Peyer's patch (tissue), 4 donors: Measurements from ENCODE around the gene TDRD3. TPM values are rescaled to one million over a fixed set of nuclear protein-coding genes. Genes with fewer than 3 reads are reported as not detected.

Experiments
- DNase-seq, 3 donors: peaks; one replicate each; pipeline ENCODE4 v3.0.0-alpha.2; 2017 to 2019
- H3K27ac ChIP-seq, 4 donors: fragments of 200-600 bp; sonication (generic); one replicate each; pipeline ENCODE4 v1.5.1; 2016 to 2019
- H3K27me3 ChIP-seq, 2 donors: fragments of 200-600 bp; sonication (generic); one replicate each; pipeline ENCODE4 v1.5.1; 2019
- H3K36me3 ChIP-seq, 3 donors: fragments of 200-600 bp; sonication (generic); one replicate each; pipeline ENCODE4 v1.5.1; 2016 to 2019
- H3K4me1 ChIP-seq, 4 donors: fragments of 200-600 bp; sonication (generic); one replicate each; pipeline ENCODE4 v1.5.1; 2016 to 2019
- H3K4me3 ChIP-seq, 4 donors: fragments of 200-600 bp; sonication (generic); 1 replicate in 3 of 4; 2 replicates in 1 of 4; pipeline ENCODE4 v1.5.1; 2016 to 2019; ENCODE audit warnings: mild to moderate bottlenecking in 1 of 4
- H3K9me3 ChIP-seq, 4 donors: fragments of 200-600 bp; sonication (generic); one replicate each; pipeline ENCODE4 v1.5.1; 2016 to 2019; ENCODE audit warnings: mild to moderate bottlenecking in 1 of 4
- CTCF ChIP-seq, 6 experiments: fragments of 450-650 bp in 4 of 6; fragments of 200-600 bp in 2 of 6; sonication (generic) in 1 of 6; IDR thresholded peaks; one replicate each; pipeline ENCODE4 v1.5.1; 2017 to 2019; ENCODE audit warnings: antibody characterized with exemption in 6 of 6, mild to moderate bottlenecking in 3 of 6, moderate library complexity in 1 of 6
- POLR2A ChIP-seq, 2 donors: fragments of 450-650 bp; IDR thresholded peaks; one replicate each; pipeline ENCODE4 v1.5.1; 2017; ENCODE audit warnings: antibody characterized with exemption in 2 of 2, mild to moderate bottlenecking in 2 of 2, moderate library complexity in 2 of 2
- total RNA-seq, 4 donors: library from RNA; depleted of rRNA; stranded (reverse); fragments of >200 nt; gene quantifications; one replicate each; pipeline ENCODE4 v1.1.0, GENCODE V29; 2016

The TDRD3 gene
- total RNA-seq, 4 donors from 2014 or later: 18.4 to 29.9 (median 20.9) TPM

- Histone ChIP-seq H3K27me3 (no peaks in the 10 kb centered on the region), H3K27ac (no peak overlapping the region), H3K36me3 (no peaks in the 10 kb centered on the region), H3K9me3 (no peaks in the 10 kb centered on the region), H3K4me1 (no peaks in the 10 kb centered on the region), H3K4me3 (no peak overlapping the region)
- no peak for DNase-seq
- TF ChIP-seq POLR2A (IDR thresholded peaks at IDR 0.05): no peak
- no peak for TF ChIP-seq CTCF (IDR thresholded peaks at IDR 0.05)
Measured at GRCh38 chr13:60454425-60454824, 57.4 kb downstream of the TDRD3 start.

- no peaks in the 10 kb centered on the region for H3K9me3 ChIP-seq
- H3K27ac ChIP-seq: no peak overlapping the region
- no peak for DNase-seq
- no peaks in the 10 kb centered on the region for H3K27me3 ChIP-seq
- peaks cover 0 to 4% (median 0%) of the 10 kb centered on the region in 4 donors for H3K4me1 ChIP-seq
- TF ChIP-seq POLR2A (IDR thresholded peaks at IDR 0.05) (no peak), CTCF (IDR thresholded peaks at IDR 0.05) (no peak)
- H3K36me3 ChIP-seq: peaks cover 0 to 6% (median 0%) of the 10 kb centered on the region in 3 donors
- H3K4me3 ChIP-seq: no peak overlapping the region
Measured at GRCh38 chr13:60463787-60464186, 66.8 kb downstream of the TDRD3 start.

- H3K36me3 ChIP-seq: no peaks in the 10 kb centered on the region
- no peak overlapping the region for H3K27ac ChIP-seq
- no peak overlapping the region for H3K4me3 ChIP-seq
- H3K27me3 ChIP-seq: no peaks in the 10 kb centered on the region
- no peaks in the 10 kb centered on the region for H3K4me1 ChIP-seq
- no peak for DNase-seq
- TF ChIP-seq POLR2A (IDR thresholded peaks at IDR 0.05) (no peak), CTCF (IDR thresholded peaks at IDR 0.05) (no peak)
- H3K9me3 ChIP-seq: no peaks in the 10 kb centered on the region
Measured at GRCh38 chr13:60467098-60467497, 70.1 kb downstream of the TDRD3 start.

GRCh38 chr13:60479273-60479672 is 82.3 kb downstream of the TDRD3 start:
- H3K4me3 ChIP-seq: no peak overlapping the region
- no peaks in the 10 kb centered on the region for H3K4me1 ChIP-seq
- H3K9me3 ChIP-seq: no peaks in the 10 kb centered on the region
- DNase-seq: no peak
- no peaks in the 10 kb centered on the region for H3K27me3 ChIP-seq
- no peak overlapping the region for H3K27ac ChIP-seq
- no peak for TF ChIP-seq CTCF (IDR thresholded peaks at IDR 0.05)
- TF ChIP-seq POLR2A (IDR thresholded peaks at IDR 0.05): no peak
- no peaks in the 10 kb centered on the region for H3K36me3 ChIP-seq

- peaks cover 0 to 13% (median 0%) of the 10 kb centered on the region in 3 donors for H3K36me3 ChIP-seq
- TF ChIP-seq CTCF (IDR thresholded peaks at IDR 0.05): no peak
- no peak for TF ChIP-seq POLR2A (IDR thresholded peaks at IDR 0.05)
Measured at GRCh38 chr13:60482012-60482411, 85.0 kb downstream of the TDRD3 start.

GRCh38 chr13:60484865-60485264 is 87.8 kb downstream of the TDRD3 start:
- TF ChIP-seq CTCF (IDR thresholded peaks at IDR 0.05) (no peak), POLR2A (IDR thresholded peaks at IDR 0.05) (no peak)
- H3K9me3 ChIP-seq: no peaks in the 10 kb centered on the region
- peaks cover 0 to 31% (median 0%) of the 10 kb centered on the region in 3 donors for H3K36me3 ChIP-seq
- no peak overlapping the region for H3K4me3 ChIP-seq
- H3K4me1 ChIP-seq: no peaks in the 10 kb centered on the region
- no peak for DNase-seq
- H3K27ac ChIP-seq: no peak overlapping the region
- no peaks in the 10 kb centered on the region for H3K27me3 ChIP-seq

More at GRCh38 chr13:60482012-60482411, 85.0 kb downstream of the TDRD3 start:
- H3K9me3 ChIP-seq: no peaks in the 10 kb centered on the region
- no peaks in the 10 kb centered on the region for H3K27me3 ChIP-seq
- no peaks in the 10 kb centered on the region for H3K4me1 ChIP-seq
- no peak overlapping the region for H3K4me3 ChIP-seq
- H3K27ac ChIP-seq: no peak overlapping the region
- DNase-seq: no peak
